ENCODE data around the gene C14orf119.

The C14orf119 gene

GRCh38 chr14:23095196-23096108 is at the start of gene C14orf119:
Gene C14orf119, plus strand, starts transcription at chr14:23095505. Its CDS starts 2,154 bp downstream, at chr14:23097659.
- DNase-seq (ENCODE audit: extremely low read depth, low read depth), result peak; percentile 98
- peak within 1 kb of the TSS; percentile 94 for H3K4me3 ChIP-seq (replicated peaks; ENCODE audit: low read depth, low read length)
- no peak for TF ChIP-seq CTCF (IDR thresholded peaks at IDR 0.05; ENCODE audit: low read depth, low read length, missing control alignments)

GRCh38 chr14:23047034-23047634 is 48.2 kb upstream of the C14orf119 start:
- no peak for DNase-seq (ENCODE audit: extremely low read depth, low read depth)
- no peak for TF ChIP-seq CTCF (IDR thresholded peaks at IDR 0.05; ENCODE audit: low read depth, low read length, missing control alignments)
- no peak overlapping the region for H3K4me3 ChIP-seq (replicated peaks; ENCODE audit: low read depth, low read length)

- TF ChIP-seq CTCF (IDR thresholded peaks at IDR 0.05; ENCODE audit: low read depth, low read length, missing control alignments), result no peak
- no peak overlapping the region for H3K4me3 ChIP-seq (replicated peaks; ENCODE audit: low read depth, low read length)
- DNase-seq (ENCODE audit: extremely low read depth, low read depth), result no peak
Observed at GRCh38 chr14:23047751-23048693, 47.3 kb upstream of the C14orf119 start.

GRCh38 chr14:23049011-23049410 is 46.3 kb upstream of the C14orf119 start:
- H3K4me3 ChIP-seq (replicated peaks; ENCODE audit: low read depth, low read length), result no peak overlapping the region
- DNase-seq (ENCODE audit: extremely low read depth, low read depth), result no peak
- TF ChIP-seq CTCF (IDR thresholded peaks at IDR 0.05; ENCODE audit: low read depth, low read length, missing control alignments), result no peak

- no peak for DNase-seq (ENCODE audit: extremely low read depth, low read depth)
- no peak overlapping the region for H3K4me3 ChIP-seq (replicated peaks; ENCODE audit: low read depth, low read length)
- TF ChIP-seq CTCF (IDR thresholded peaks at IDR 0.05; ENCODE audit: low read depth, low read length, missing control alignments), result no peak
Observed at GRCh38 chr14:23051141-23052057, 43.9 kb upstream of the C14orf119 start.
